Measurements from ENCODE around the gene CPXM2. TPM values are rescaled to one million over a fixed set of nuclear protein-coding genes. Genes with fewer than 3 reads are reported as not detected.

Gene CPXM2
- total RNA-seq, 1 donor from 2014 or later = 12.1 TPM

DNA sequence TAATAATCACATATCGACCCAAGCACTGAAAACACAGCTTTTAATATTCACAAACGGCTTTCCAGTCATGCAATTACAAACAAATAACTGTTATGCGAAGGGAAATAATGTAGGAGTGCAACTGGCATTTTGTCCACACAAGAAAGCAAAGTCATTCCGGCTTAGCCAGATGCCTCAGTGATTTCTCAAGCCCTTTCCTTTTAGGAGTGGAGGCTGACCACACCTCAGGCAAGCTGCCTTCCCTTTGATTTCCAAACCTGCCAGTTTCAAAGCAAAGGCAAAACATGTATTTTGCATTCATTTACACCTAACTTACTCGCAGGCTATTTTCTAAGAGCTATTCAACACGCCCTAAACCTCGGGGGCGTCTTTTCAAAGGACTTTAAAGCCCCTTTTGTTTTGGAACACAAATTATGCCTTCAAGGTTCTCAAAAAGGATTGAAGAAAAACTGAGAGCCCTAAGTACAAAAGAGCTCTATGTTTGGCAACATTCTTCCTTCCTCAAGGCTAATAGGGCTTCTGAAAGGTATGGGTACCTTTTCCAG, 109.6 kb downstream of the CPXM2 start:
- Histone ChIP-seq H3K4me3 (ENCODE audit: low read depth, low read length) (no peak overlapping the region), H3K36me3 (ENCODE audit: control insufficient read depth, insufficient read depth, low read length) (no peaks in the 10 kb centered on the region), H3K27me3 (ENCODE audit: control insufficient read depth, insufficient read depth, low read length) (no peaks in the 10 kb centered on the region)
- no peak for DNase-seq (ENCODE audit: low read depth)
- TF ChIP-seq, protein P1, sequence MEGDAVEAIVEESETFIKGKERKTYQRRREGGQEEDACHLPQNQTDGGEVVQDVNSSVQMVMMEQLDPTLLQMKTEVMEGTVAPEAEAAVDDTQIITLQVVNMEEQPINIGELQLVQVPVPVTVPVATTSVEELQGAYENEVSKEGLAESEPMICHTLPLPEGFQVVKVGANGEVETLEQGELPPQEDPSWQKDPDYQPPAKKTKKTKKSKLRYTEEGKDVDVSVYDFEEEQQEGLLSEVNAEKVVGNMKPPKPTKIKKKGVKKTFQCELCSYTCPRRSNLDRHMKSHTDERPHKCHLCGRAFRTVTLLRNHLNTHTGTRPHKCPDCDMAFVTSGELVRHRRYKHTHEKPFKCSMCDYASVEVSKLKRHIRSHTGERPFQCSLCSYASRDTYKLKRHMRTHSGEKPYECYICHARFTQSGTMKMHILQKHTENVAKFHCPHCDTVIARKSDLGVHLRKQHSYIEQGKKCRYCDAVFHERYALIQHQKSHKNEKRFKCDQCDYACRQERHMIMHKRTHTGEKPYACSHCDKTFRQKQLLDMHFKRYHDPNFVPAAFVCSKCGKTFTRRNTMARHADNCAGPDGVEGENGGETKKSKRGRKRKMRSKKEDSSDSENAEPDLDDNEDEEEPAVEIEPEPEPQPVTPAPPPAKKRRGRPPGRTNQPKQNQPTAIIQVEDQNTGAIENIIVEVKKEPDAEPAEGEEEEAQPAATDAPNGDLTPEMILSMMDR (IDR thresholded peaks at IDR 0.05; ENCODE audit: insufficient read depth, low read length, poor library complexity, severe bottlenecking) = no peak

DNA sequence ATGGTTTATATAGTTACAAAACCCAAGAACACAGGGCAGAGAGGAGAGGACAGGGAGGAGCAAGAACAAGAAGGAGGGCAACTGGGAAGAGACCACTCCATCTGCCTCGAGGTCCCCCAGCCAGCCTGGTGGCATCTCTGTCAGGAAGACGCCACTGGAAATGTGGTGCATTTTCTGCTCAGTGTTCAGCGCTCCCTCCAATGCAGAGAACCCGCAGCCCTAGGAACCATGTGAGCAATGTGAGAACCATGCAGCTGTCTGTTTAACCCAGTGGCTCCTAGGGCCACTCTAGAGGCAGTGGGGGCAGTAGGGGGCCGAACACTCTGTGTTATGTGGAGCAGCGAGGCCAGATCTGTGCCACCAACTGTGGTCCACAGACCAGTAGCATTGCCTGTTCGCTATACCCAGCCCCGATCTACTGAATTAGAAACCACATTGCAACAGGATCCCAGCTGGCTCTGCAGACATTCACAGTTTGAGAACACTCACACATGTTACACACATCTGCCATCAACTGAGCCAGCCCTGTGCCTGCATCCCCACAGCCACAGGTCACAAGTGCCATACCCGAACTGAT, 110.2 kb downstream of the CPXM2 start:
- Histone ChIP-seq H3K36me3 (ENCODE audit: control insufficient read depth, insufficient read depth, low read length) (no peaks in the 10 kb centered on the region), H3K27me3 (ENCODE audit: control insufficient read depth, insufficient read depth, low read length) (no peaks in the 10 kb centered on the region), H3K4me3 (ENCODE audit: low read depth, low read length) (no peak overlapping the region)
- no peak for DNase-seq (ENCODE audit: low read depth)
- TF ChIP-seq, protein P1 (IDR thresholded peaks at IDR 0.05; ENCODE audit: insufficient read depth, low read length, poor library complexity, severe bottlenecking) = no peak

DNA sequence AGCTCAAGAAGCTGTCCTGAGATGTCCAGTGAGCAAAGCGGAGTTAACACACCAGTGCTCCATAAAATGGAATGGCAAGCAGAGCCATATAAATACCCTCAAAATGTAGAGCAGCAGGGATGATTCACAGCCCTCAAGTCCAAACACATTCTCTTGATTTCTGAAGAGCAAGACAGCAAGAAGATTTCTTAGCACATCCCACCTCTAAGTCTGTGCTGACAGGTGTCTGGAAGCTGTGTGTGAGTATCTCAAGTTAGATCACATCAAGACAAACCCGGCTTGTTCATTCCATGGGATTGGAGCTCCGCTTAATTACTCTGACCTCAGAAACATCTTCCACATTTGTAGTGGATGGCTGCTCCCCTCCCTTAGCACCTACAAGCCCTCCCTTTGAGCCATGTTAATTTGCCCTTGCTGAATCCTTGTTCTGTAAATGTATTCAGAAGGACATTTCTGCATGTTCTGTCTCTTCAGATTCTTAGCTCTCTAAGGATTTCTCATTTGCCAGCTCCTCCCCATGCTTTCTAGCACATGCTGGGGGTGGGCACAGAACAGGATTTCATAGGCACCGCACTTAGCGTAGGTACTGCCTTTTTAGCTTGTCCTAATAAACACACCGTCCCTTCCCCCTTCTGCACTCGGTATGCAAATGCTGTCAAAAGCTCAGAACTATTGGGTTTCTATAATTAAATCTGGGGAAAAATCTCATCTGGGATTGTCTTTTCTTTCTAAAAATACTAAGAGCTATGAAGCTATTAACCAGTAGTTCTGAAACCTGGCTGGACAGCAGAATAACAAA, 112.7 kb downstream of the CPXM2 start:
- no peak for DNase-seq (ENCODE audit: low read depth)
- Histone ChIP-seq H3K36me3 (ENCODE audit: control insufficient read depth, insufficient read depth, low read length) (no peaks in the 10 kb centered on the region), H3K27me3 (ENCODE audit: control insufficient read depth, insufficient read depth, low read length) (no peaks in the 10 kb centered on the region), H3K4me3 (ENCODE audit: low read depth, low read length) (no peak overlapping the region)
- TF ChIP-seq, protein P1 (IDR thresholded peaks at IDR 0.05; ENCODE audit: insufficient read depth, low read length, poor library complexity, severe bottlenecking) = no peak

DNA sequence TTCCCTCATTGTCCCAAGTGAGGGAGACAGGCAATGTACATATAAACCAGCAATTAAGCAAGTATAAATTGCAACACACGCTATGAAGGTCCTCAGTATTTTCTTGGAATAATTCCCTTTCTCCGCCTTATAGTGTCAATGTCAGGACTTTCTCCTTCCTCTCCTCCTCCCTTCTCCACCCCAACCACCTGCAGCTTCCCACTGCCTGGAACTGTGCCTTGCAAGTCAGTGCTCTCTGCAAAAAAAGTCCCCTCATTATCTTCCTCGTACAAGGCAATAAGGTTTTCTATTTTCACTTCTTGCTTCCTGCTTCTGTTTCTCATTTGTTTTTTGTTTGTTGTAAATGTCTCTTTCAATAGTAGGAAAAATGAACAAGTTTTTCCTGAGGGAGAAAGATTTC, 113.7 kb downstream of the CPXM2 start:
- no peak overlapping the region for H3K4me3 ChIP-seq (ENCODE audit: low read depth, low read length)
- no peaks in the 10 kb centered on the region for H3K27me3 ChIP-seq (ENCODE audit: control insufficient read depth, insufficient read depth, low read length)
- TF ChIP-seq, protein P1 (IDR thresholded peaks at IDR 0.05; ENCODE audit: insufficient read depth, low read length, poor library complexity, severe bottlenecking) = no peak
- H3K36me3 ChIP-seq (ENCODE audit: control insufficient read depth, insufficient read depth, low read length) = no peaks in the 10 kb centered on the region
- no peak for DNase-seq (ENCODE audit: low read depth)

DNA sequence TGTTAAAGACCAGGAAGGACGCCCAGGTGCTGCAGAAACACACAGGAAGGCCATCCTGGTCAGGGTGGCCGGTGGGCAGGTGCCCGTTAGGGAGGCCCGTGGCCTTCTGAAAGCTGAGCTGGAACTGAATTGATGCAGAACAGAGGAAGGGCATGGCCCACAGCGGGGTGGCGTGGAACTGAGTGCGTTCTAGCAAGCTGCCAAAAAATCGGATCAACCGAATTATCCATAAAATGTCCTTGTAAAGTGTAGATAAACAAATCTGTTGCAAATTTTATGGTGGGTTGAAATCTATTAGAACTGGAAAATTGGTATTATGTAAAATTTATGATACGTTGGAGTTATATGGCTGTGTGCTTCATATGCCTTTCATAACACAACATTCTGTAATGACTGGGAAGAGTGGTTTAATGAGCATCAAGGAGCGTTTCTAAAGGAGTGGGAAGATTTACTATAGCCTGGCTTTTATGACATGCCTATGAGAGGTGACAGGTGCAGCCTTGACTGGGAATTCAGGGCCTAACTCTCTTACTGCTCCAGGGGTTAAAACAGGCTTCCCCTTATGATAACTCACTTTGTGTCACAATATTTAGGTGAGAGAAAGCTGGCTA, 117.4 kb downstream of the CPXM2 start:
- Histone ChIP-seq H3K27me3 (ENCODE audit: control insufficient read depth, insufficient read depth, low read length) (no peaks in the 10 kb centered on the region), H3K4me3 (ENCODE audit: low read depth, low read length) (no peak overlapping the region), H3K36me3 (ENCODE audit: control insufficient read depth, insufficient read depth, low read length) (no peaks in the 10 kb centered on the region)
- no peak for DNase-seq (ENCODE audit: low read depth)
- TF ChIP-seq, protein P1 (IDR thresholded peaks at IDR 0.05; ENCODE audit: insufficient read depth, low read length, poor library complexity, severe bottlenecking) = no peak

Data from kidney epithelial cell (primary cell).